Progenitor cell of endocrine pancreas (in vitro differentiated cells): ENCODE results near the gene IFT20. TPM values are rescaled to one million over a fixed set of nuclear protein-coding genes. Genes with fewer than 3 reads are reported as not detected.

Source experiments
- DNase-seq: peaks from one replicate; pipeline ENCODE4 v3.0.0; 2021; ENCODE audit warnings: low spot score; ENCODE audit not compliant: unreplicated experiment
- H3K27ac Mint-ChIP-seq: 2 replicates; pipeline ENCODE4 v1.8.0; 2021; ENCODE audit warnings: mild to moderate bottlenecking, moderate library complexity, mixed read lengths
- H3K27me3 Mint-ChIP-seq: 2 replicates; pipeline ENCODE4 v1.8.0; 2021; ENCODE audit warnings: mixed read lengths
- H3K36me3 Mint-ChIP-seq: 2 replicates; pipeline ENCODE4 v1.8.0; 2022; ENCODE audit warnings: mixed read lengths; ENCODE audit not compliant: insufficient read depth
- H3K4me1 Mint-ChIP-seq: 2 replicates; pipeline ENCODE4 v1.8.0; 2021; ENCODE audit warnings: low read depth, mixed read lengths
- H3K4me3 Mint-ChIP-seq: 2 replicates; pipeline ENCODE4 v1.8.0; 2021; ENCODE audit warnings: low read depth, mild to moderate bottlenecking, moderate library complexity, mixed read lengths
- H3K9me3 Mint-ChIP-seq: 2 replicates; pipeline ENCODE4 v1.8.0; 2021; ENCODE audit warnings: low read depth, mixed read lengths
- total RNA-seq: library from RNA; stranded (reverse); gene quantifications from 2 replicates; pipeline ENCODE4 v1.2.1, GENCODE V29; 2021
- TF ChIP-seq, protein P1 (sequence below): fragments of 200-600 bp; sonication (generic); IDR thresholded peaks from one replicate; pipeline ENCODE4 v1.5.0; 2021; ENCODE audit warnings: antibody characterized with exemption, mild to moderate bottlenecking; ENCODE audit not compliant: unreplicated experiment

IFT20 gene
- total RNA-seq, 1 donor from 2014 or later, result 35.4 TPM

- Mint-ChIP-seq H3K4me1 (peaks cover 55% of the 10 kb centered on the region), H3K4me3 (no peak overlapping the region), H3K9me3 (no peaks in the 10 kb centered on the region), H3K27me3 (no peaks in the 10 kb centered on the region), H3K27ac (peak overlapping the region; percentile 19), H3K36me3 (peaks cover 17% of the 10 kb centered on the region)
- DNase-seq, result no peak
- TF ChIP-seq, protein P1, sequence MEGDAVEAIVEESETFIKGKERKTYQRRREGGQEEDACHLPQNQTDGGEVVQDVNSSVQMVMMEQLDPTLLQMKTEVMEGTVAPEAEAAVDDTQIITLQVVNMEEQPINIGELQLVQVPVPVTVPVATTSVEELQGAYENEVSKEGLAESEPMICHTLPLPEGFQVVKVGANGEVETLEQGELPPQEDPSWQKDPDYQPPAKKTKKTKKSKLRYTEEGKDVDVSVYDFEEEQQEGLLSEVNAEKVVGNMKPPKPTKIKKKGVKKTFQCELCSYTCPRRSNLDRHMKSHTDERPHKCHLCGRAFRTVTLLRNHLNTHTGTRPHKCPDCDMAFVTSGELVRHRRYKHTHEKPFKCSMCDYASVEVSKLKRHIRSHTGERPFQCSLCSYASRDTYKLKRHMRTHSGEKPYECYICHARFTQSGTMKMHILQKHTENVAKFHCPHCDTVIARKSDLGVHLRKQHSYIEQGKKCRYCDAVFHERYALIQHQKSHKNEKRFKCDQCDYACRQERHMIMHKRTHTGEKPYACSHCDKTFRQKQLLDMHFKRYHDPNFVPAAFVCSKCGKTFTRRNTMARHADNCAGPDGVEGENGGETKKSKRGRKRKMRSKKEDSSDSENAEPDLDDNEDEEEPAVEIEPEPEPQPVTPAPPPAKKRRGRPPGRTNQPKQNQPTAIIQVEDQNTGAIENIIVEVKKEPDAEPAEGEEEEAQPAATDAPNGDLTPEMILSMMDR, result no peak
Measured at GRCh38 chr17:28324267-28324745, 11.0 kb downstream of the IFT20 start.

GRCh38 chr17:28320215-28321061 lies 14.8 kb downstream of the IFT20 start:
- H3K27me3 Mint-ChIP-seq, result peaks cover 18% of the 10 kb centered on the region
- peaks cover 54% of the 10 kb centered on the region for H3K4me1 Mint-ChIP-seq
- DNase-seq, result no peak
- peak overlapping the region; percentile 79 for H3K4me3 Mint-ChIP-seq
- no peaks in the 10 kb centered on the region for H3K9me3 Mint-ChIP-seq
- TF ChIP-seq, protein P1, result no peak
- peaks cover 3% of the 10 kb centered on the region for H3K36me3 Mint-ChIP-seq
- H3K27ac Mint-ChIP-seq, result peak overlapping the region; percentile 75

DNA sequence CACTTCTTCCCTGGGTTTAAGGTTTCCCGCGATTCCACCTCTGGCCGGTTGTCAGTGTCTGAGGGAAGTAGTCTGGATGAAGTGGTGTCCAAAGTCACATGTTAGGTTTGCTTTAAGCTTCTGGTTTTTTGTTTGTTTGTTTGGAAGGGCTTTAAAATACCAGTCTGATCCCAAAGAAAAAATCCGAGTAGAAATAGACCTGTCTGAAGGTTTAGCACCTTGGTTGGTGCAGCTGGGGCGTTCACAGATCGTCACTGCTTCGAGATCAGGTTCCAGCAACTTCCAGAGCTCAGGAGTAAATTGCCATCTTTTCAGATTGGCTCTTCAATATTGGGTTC lies 15.7 kb downstream of the IFT20 start:
- H3K27me3 Mint-ChIP-seq, result peaks cover 18% of the 10 kb centered on the region
- TF ChIP-seq, protein P1, result no peak
- peak overlapping the region; percentile 93 for H3K27ac Mint-ChIP-seq
- no peak for DNase-seq
- H3K9me3 Mint-ChIP-seq, result no peaks in the 10 kb centered on the region
- peaks cover 3% of the 10 kb centered on the region for H3K36me3 Mint-ChIP-seq
- H3K4me1 Mint-ChIP-seq, result peaks cover 45% of the 10 kb centered on the region
- peak overlapping the region; percentile 79 for H3K4me3 Mint-ChIP-seq

DNA sequence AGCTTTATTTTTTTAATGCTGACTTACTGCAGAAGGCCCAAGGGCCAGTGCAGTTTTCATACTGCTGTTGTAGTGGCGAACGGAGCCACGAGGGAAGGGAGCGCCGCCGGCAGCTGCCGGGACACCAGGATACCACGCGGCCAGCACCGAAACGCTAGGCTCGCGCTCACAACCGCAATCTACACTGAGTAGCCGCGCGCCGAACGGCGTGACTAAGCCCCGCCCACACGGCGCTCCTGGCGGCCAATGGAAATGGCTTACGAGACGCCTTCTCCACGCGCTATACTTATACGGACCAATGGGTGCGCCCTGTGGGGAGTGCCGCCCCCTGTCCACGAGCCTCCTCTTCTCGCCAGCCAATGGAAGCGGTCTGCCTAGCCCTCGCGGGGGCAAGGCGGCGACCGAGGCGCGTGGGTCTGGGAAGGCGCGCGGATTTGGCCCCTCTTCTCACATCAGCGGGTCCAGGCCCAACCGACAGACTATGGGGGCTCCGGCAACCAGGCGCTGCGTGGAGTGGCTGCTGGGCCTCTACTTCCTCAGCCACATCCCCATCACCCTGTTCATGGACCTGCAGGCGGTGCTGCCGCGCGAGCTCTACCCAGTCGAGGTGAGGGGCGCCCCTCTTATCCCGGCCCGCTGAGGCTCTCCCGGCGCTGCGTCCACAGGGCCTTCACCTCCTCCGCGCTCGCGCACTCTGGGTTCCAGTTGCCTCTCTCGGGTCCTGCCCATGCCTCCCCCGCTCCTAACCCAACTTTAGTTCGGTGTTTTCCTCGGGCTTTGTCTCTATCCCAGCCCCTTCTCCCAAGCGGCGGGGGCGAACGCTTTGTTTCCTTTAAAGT lies 16.3 kb downstream of the IFT20 start, which contains the start of gene TMEM97:
TMEM97 (plus strand) TSS at position 442 of the 839 bp plus-strand sequence; CDS start at position 482, 40 bp downstream.
- peak; percentile 89 for DNase-seq
- Mint-ChIP-seq H3K36me3 (peaks cover 3% of the 10 kb centered on the region), H3K4me3 (peak within 1 kb of the TSS; percentile 79), H3K27me3 (peaks cover 18% of the 10 kb centered on the region), H3K27ac (peak within 1 kb of the TSS; percentile 93), H3K4me1 (peaks cover 40% of the 10 kb centered on the region), H3K9me3 (no peaks in the 10 kb centered on the region)
- TF ChIP-seq, protein P1, result no peak

DNA sequence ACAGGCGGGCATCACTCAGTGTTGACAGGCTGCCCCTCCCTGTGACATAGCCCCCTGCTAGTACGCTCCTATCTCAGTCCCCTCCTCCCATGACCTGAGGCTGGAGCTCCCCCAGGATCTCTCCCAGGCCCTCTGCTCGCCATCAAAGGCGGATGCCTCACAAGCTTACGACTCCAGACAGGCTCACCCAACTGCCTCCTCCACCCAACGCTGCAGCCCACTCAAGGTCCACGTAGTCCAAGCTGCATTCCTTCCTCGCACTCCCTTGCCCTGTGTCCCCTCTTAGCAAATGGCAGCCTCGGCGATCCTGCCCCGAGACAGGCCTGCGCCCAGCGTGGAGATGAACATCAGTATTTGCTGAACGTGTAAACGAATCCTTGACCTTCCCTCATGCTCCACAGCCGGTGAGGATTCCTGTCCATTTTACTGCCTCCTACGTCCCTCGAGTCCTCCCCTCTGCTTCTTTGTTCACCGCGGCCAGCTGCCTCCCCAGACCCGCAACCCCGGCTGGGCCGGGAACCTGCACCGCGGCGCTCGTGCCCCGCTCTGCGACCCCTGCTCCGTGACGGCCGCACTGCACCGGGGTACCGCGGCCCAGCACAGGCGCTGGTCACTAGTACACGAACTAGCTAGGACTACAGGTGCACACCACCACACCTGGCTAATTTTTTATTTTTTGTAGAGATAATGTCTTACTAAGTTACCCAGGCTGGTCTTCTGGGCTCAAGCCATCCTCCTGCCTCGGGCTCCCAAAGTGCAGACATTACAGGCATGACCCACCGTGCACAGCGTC lies 17.1 kb downstream of the IFT20 start:
- Mint-ChIP-seq H3K27ac (peak overlapping the region; percentile 93), H3K36me3 (peaks cover 3% of the 10 kb centered on the region), H3K4me3 (peak overlapping the region; percentile 79), H3K4me1 (peaks cover 39% of the 10 kb centered on the region), H3K27me3 (peaks cover 18% of the 10 kb centered on the region), H3K9me3 (no peaks in the 10 kb centered on the region)
- TF ChIP-seq, protein P1, result no peak
- peak; percentile 20 for DNase-seq
